ENCODE measurements around the gene VSTM5. TPM values are rescaled to one million over a fixed set of nuclear protein-coding genes. Genes with fewer than 3 reads are reported as not detected.

Gene VSTM5
- polyA plus RNA-seq, 1 donor (not counting 4 experiments of a cell fraction or from before 2014, with no cell fraction given), result 0.13 TPM

- no peak overlapping the region for H3K4me2 ChIP-seq (ENCODE audit: control insufficient read depth, extremely low read depth, insufficient read depth, low read depth, low read length)
- no peaks in the 10 kb centered on the region for H3K9me3 ChIP-seq (ENCODE audit: control insufficient read depth, low read depth, low read length)
- no peak overlapping the region for H3K4me3 ChIP-seq (ENCODE audit: control insufficient read depth in 2 of 3, extremely low read depth in 1 of 3, insufficient read depth in 2 of 3, low read depth in 1 of 3, low read length in 3 of 3)
- H3K9me1 ChIP-seq (ENCODE audit: control insufficient read depth, extremely low read depth, insufficient read depth, low read length), result no peaks in the 10 kb centered on the region
- no peak overlapping the region for H3K27ac ChIP-seq (ENCODE audit: control insufficient read depth, insufficient read depth, low read length)
- H3K36me3 ChIP-seq (ENCODE audit: control insufficient read depth in 2 of 2, extremely low read depth in 1 of 2, insufficient read depth in 2 of 2, low read length in 2 of 2), result no peaks in the 10 kb centered on the region
- H3K79me2 ChIP-seq (ENCODE audit: control insufficient read depth, insufficient read depth, low read length), result no peaks in the 10 kb centered on the region
- no peaks in the 10 kb centered on the region for H4K20me1 ChIP-seq (ENCODE audit: control insufficient read depth, extremely low read depth, insufficient read depth, low read length)
- no peaks in the 10 kb centered on the region for H3K27me3 ChIP-seq (ENCODE audit: control insufficient read depth, extremely low read depth, insufficient read depth, low read length)
- DNase-seq (ENCODE audit: low read depth, low spot score), result no peak
- H3K4me1 ChIP-seq (ENCODE audit: control insufficient read depth, extremely low read depth, insufficient read depth, low read length), result no peaks in the 10 kb centered on the region
- H3K9ac ChIP-seq (ENCODE audit: control insufficient read depth, extremely low read depth, insufficient read depth, low read length), result no peak overlapping the region
- no peak for FAIRE-seq
- dilution Hi-C loops (cut with MboI; ENCODE audit: extremely low pct_ligation_motif_present, low sequenced_read_pairs), result no loop called here
- no peak overlapping the region for H2AFZ ChIP-seq (ENCODE audit: control insufficient read depth, low read length)
- no peak for TF ChIP-seq EZH2 (IDR thresholded peaks at IDR 0.05; ENCODE audit: low read length)
- TF ChIP-seq, protein P1, sequence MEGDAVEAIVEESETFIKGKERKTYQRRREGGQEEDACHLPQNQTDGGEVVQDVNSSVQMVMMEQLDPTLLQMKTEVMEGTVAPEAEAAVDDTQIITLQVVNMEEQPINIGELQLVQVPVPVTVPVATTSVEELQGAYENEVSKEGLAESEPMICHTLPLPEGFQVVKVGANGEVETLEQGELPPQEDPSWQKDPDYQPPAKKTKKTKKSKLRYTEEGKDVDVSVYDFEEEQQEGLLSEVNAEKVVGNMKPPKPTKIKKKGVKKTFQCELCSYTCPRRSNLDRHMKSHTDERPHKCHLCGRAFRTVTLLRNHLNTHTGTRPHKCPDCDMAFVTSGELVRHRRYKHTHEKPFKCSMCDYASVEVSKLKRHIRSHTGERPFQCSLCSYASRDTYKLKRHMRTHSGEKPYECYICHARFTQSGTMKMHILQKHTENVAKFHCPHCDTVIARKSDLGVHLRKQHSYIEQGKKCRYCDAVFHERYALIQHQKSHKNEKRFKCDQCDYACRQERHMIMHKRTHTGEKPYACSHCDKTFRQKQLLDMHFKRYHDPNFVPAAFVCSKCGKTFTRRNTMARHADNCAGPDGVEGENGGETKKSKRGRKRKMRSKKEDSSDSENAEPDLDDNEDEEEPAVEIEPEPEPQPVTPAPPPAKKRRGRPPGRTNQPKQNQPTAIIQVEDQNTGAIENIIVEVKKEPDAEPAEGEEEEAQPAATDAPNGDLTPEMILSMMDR (optimal IDR thresholded peaks at IDR 0.05 in 1 of 3, IDR thresholded peaks at IDR 0.05 in 1 of 3, conservative IDR thresholded peaks at IDR 0.05 in 1 of 3; ENCODE audit: extremely low read depth in 1 of 3, insufficient read depth in 2 of 3, low read length in 3 of 3), result no peak
These were observed 20.2 kb upstream of the VSTM5 start for GRCh38 chr11:93870616-93871015.

DNA sequence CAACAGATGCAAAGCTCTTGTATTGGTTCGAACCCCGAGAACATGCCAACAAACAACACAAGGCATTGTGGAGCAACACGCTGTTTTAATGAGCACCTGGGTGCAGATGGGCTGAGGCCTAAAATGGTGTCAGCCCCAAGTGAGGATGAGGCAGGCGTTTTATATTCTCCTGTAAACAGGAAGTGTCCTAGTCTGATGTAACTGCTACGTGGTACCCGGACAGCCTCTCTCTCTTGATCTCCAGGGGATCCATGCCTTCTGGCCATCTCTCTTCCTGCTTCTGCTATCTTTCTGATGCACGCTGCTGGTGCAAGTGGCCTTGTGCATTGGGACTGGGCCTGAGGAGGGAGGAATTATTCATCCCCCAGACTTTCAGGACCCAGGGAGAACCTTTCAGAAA, 19.4 kb upstream of the VSTM5 start:
- dilution Hi-C loops (cut with MboI; ENCODE audit: extremely low pct_ligation_motif_present, low sequenced_read_pairs), result no loop called here
- FAIRE-seq (no peak), DNase-seq (ENCODE audit: low read depth, low spot score) (no peak)
- H3K36me3 ChIP-seq (ENCODE audit: control insufficient read depth in 2 of 2, extremely low read depth in 1 of 2, insufficient read depth in 2 of 2, low read length in 2 of 2), result no peaks in the 10 kb centered on the region
- H3K4me3 ChIP-seq (ENCODE audit: control insufficient read depth in 2 of 3, extremely low read depth in 1 of 3, insufficient read depth in 2 of 3, low read depth in 1 of 3, low read length in 3 of 3), result no peak overlapping the region
- no peaks in the 10 kb centered on the region for H3K9me3 ChIP-seq (ENCODE audit: control insufficient read depth, low read depth, low read length)
- H3K27me3 ChIP-seq (ENCODE audit: control insufficient read depth, extremely low read depth, insufficient read depth, low read length), result no peaks in the 10 kb centered on the region
- H3K27ac ChIP-seq (ENCODE audit: control insufficient read depth, insufficient read depth, low read length), result no peak overlapping the region
- no peak for TF ChIP-seq EZH2 (IDR thresholded peaks at IDR 0.05; ENCODE audit: low read length)
- TF ChIP-seq, protein P1 (optimal IDR thresholded peaks at IDR 0.05 in 1 of 3, IDR thresholded peaks at IDR 0.05 in 1 of 3, conservative IDR thresholded peaks at IDR 0.05 in 1 of 3; ENCODE audit: extremely low read depth in 1 of 3, insufficient read depth in 2 of 3, low read length in 3 of 3), result no peak
- no peaks in the 10 kb centered on the region for H3K9me1 ChIP-seq (ENCODE audit: control insufficient read depth, extremely low read depth, insufficient read depth, low read length)
- no peaks in the 10 kb centered on the region for H4K20me1 ChIP-seq (ENCODE audit: control insufficient read depth, extremely low read depth, insufficient read depth, low read length)
- no peak overlapping the region for H3K9ac ChIP-seq (ENCODE audit: control insufficient read depth, extremely low read depth, insufficient read depth, low read length)
- H3K79me2 ChIP-seq (ENCODE audit: control insufficient read depth, insufficient read depth, low read length), result no peaks in the 10 kb centered on the region
- H3K4me1 ChIP-seq (ENCODE audit: control insufficient read depth, extremely low read depth, insufficient read depth, low read length), result no peaks in the 10 kb centered on the region
- H2AFZ ChIP-seq (ENCODE audit: control insufficient read depth, low read length), result no peak overlapping the region
- H3K4me2 ChIP-seq (ENCODE audit: control insufficient read depth, extremely low read depth, insufficient read depth, low read depth, low read length), result no peak overlapping the region
